ENCODE results near the gene TWIST2. TPM values are rescaled to one million over a fixed set of nuclear protein-coding genes. Genes with fewer than 3 reads are reported as not detected.

TWIST2 gene
- total RNA-seq, 1 donor from 2014 or later = not detected

DNA sequence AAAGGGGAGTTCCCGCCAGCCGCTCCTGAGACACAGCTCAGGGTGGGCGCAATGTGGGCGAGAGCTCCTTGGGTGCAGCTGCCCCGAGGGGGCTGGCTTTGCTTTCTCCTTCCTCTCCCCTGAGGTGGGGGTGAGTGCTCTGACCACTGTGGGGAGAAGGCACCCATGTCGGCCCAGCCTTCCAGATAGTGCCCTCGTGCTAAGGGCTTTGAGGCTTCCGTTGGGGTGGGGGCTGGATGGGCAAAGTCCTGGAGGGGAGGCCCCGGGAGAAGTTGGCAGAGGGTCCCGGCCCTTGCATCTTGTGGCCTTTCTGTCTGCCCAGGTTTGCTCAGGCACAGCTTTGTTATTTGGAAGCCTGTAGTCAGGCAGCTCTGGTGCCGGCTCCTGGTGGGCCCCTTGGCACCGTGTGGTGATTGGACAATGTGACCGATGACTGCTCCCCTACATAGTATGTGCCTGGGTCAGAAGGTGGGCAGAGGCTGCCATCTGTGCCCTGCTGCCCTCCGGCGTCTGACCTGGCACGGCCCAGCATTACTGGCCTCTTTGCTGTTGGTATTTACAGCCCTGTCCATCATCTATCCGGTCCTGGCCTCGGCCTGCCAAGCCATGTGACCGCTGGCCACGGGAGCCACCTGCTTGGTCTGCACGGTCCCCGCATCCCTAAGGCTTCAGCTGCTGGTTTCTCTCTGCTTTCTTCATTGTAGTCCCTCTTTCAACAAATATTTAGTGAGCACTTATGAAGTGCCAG is 50.8 kb downstream of the TWIST2 start:
- Mint-ChIP-seq H3K4me1 (no peaks in the 10 kb centered on the region), H3K4me3 (no peak overlapping the region), H3K9me3 (no peaks in the 10 kb centered on the region), H3K27ac (no peak overlapping the region), H3K36me3 (ENCODE audit: low read depth) (no peaks in the 10 kb centered on the region), H3K27me3 (no peaks in the 10 kb centered on the region)
- intact Hi-C loops (cut with micrococcal nuclease) = no loop called here
- no peak for DNase-seq

DNA sequence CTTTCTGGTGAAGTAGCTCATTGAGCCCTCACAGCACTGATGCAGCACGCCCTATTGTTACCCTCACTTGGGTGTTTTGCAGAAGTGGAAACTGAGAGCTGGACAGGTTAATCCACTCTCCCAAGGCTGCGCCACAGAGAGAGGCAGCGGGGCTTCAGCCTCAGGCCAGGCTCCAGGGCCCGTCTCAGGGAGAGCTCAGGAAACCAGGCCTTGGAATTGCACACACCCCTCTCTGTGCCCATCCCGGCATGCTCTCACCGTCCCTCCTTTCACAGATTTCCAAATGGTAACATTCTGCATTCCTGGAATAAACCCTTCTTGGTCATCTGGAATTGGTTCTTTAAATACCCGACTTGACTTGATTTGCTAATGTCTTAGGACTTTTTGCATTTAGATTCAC is 51.5 kb downstream of the TWIST2 start:
- Mint-ChIP-seq H3K4me3 (no peak overlapping the region), H3K9me3 (no peaks in the 10 kb centered on the region), H3K27ac (no peak overlapping the region), H3K4me1 (no peaks in the 10 kb centered on the region), H3K36me3 (ENCODE audit: low read depth) (no peaks in the 10 kb centered on the region), H3K27me3 (no peaks in the 10 kb centered on the region)
- intact Hi-C loops (cut with micrococcal nuclease) = no loop called here
- no peak for DNase-seq

DNA sequence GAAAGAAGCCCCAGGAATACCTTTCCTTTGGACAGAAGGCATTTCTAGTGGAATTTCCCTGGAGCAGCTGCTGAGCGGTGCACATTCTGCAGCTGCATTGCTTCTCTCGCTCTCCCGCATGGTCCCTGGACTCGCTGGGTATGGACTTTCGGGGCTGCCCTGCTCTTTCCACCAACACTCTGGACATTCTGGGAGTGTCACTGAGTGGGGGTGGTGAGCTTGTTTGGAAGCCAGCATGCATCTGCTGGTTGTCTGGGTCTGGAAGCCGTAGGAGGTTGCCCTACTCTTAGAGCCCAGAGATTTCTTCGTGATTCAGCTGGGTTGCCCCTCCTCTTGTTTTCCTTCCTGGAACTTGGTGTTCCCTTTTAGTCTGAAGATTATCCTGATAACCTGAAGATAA is 52.6 kb downstream of the TWIST2 start:
- intact Hi-C loops (cut with micrococcal nuclease) = no loop called here

DNA sequence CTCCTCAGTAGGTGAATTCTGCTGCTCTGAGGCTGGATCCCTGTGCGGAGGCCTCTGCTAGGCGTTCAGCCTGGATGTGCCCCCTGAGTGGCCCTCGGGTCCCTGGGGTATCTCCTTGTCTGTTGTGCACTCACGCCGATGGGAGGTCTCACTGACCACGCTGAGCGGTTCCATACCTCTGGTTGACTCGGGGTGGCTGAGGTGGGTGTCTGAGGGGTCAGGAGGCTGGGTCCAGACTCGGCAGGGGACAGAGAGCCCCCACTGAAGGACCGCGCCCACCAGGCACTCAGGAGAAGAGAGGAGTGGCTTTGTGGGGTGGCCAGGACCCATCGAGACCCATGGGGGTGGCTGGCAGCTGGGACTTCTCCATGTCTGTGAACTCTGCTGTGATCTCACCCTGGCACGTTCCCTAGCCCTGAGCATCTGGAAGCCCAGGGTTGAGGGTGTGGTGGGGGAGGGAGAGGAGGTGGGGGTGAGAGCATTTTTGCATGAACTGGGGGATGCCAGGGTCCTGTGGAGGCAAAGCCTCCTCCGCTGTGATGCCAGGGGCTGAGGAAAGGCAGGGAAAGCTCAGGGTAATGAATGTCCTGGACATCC is 53.7 kb downstream of the TWIST2 start:
- H3K4me3 Mint-ChIP-seq = no peak overlapping the region
- no peak for DNase-seq
- H3K27ac Mint-ChIP-seq = no peak overlapping the region
- intact Hi-C loops (cut with micrococcal nuclease) = no loop called here
- H3K9me3 Mint-ChIP-seq = peaks cover 4% of the 10 kb centered on the region
- H3K36me3 Mint-ChIP-seq (ENCODE audit: low read depth) = no peaks in the 10 kb centered on the region
- H3K27me3 Mint-ChIP-seq = no peaks in the 10 kb centered on the region
- H3K4me1 Mint-ChIP-seq = no peaks in the 10 kb centered on the region

More for the DNA sequence above, 52.6 kb downstream of the TWIST2 start:
- Mint-ChIP-seq H3K27me3 (no peaks in the 10 kb centered on the region), H3K36me3 (ENCODE audit: low read depth) (no peaks in the 10 kb centered on the region), H3K9me3 (no peaks in the 10 kb centered on the region), H3K4me3 (no peak overlapping the region), H3K4me1 (no peaks in the 10 kb centered on the region), H3K27ac (no peak overlapping the region)
- DNase-seq = no peak

DNA sequence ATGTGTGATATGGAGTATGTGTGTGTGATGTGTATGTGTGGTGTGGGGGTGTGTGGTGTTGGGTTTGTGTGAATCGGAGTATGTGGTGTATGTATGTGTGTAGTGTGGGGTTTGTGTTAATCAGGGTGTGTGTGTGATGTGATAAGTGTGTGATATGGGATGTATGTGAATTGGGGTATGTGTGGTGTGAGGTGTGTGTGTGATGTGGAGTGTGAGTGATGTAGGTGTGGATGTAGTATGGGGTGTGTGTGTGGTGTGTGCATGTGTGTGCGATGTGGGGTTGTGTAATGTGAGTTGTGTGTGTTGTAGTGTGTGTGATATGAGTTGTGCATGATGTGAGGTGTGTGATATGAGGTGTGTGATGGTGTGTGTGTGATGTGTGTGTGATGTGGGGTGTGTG is 54.4 kb downstream of the TWIST2 start:
- H3K27me3 Mint-ChIP-seq = no peaks in the 10 kb centered on the region
- no peaks in the 10 kb centered on the region for H3K4me1 Mint-ChIP-seq
- DNase-seq = no peak
- intact Hi-C loops (cut with micrococcal nuclease) = no loop called here
- H3K4me3 Mint-ChIP-seq = no peak overlapping the region
- no peak overlapping the region for H3K27ac Mint-ChIP-seq
- H3K9me3 Mint-ChIP-seq = peaks cover 4% of the 10 kb centered on the region
- no peaks in the 10 kb centered on the region for H3K36me3 Mint-ChIP-seq (ENCODE audit: low read depth)

DNA sequence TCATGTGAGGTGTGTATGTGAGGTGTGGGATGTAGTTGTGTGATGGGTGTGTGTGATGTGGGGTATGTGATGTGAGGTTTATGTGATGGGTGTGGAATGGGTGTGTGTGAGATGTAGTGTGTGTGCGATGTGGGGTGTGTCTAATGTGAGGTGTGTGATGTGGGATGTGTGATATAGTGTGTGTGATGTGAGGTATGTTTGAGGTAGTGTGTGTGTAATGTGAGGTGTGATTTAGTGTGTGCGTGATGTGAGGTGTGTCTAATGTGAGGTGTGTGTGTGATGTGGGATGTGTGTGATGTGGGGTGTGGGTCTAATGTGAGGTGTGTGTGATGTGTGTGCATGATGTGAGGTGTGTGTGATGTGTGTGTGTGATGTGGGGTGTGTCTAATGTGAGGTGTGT is 55.3 kb downstream of the TWIST2 start:
- Mint-ChIP-seq H3K36me3 (ENCODE audit: low read depth) (no peaks in the 10 kb centered on the region), H3K4me1 (no peaks in the 10 kb centered on the region), H3K9me3 (peaks cover 4% of the 10 kb centered on the region), H3K27me3 (no peaks in the 10 kb centered on the region), H3K27ac (no peak overlapping the region), H3K4me3 (no peak overlapping the region)
- intact Hi-C loops (cut with micrococcal nuclease) = no loop called here
- no peak for DNase-seq

DNA sequence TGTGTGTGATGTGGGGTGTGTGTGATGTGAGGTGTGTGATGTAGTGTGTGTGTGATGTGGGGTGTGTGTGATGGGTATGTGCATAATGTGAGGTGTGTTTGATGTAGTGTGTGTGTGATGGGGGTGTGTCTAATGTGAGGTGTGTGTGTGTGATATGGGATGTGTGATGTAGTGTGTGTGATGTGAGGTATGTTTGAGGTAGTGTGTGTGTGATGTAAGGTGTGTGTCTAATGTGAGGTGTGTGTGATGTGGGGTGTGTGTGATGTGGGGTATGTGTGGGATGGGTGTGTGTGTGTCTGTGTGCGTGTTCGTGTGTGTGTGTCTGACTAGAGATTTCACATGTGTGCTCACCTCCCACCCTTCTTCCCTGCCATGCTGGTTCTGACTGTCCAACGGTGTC is 56.3 kb downstream of the TWIST2 start:
- Mint-ChIP-seq H3K27ac (no peak overlapping the region), H3K36me3 (ENCODE audit: low read depth) (no peaks in the 10 kb centered on the region), H3K27me3 (no peaks in the 10 kb centered on the region), H3K9me3 (peaks cover 4% of the 10 kb centered on the region), H3K4me3 (no peak overlapping the region), H3K4me1 (no peaks in the 10 kb centered on the region)
- no peak for DNase-seq
- intact Hi-C loops (cut with micrococcal nuclease) = no loop called here

DNA sequence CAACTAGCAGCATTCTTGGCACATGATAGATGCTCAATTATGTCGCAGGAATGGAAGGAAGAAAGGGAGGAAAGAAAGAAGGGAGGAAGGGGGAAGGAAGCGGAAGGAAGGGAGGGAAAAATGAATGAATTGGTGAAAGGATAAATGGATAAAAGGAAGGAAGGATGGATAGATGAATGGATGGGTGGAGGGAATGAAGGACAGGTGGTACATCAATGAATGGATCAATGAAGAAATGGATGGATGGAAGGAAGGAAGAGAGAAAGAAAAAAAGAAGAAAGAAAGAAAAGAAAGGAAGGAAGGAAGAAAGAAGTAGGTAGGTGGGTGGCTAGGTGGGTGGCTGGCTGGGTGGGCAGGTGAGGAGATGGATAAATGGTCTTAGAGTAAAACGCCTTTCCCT is 56.8 kb downstream of the TWIST2 start:
- intact Hi-C loops (cut with micrococcal nuclease) = no loop called here
- no peaks in the 10 kb centered on the region for H3K27me3 Mint-ChIP-seq
- no peaks in the 10 kb centered on the region for H3K4me1 Mint-ChIP-seq
- H3K27ac Mint-ChIP-seq = no peak overlapping the region
- no peaks in the 10 kb centered on the region for H3K36me3 Mint-ChIP-seq (ENCODE audit: low read depth)
- no peak overlapping the region for H3K4me3 Mint-ChIP-seq
- DNase-seq = no peak
- peaks cover 4% of the 10 kb centered on the region for H3K9me3 Mint-ChIP-seq

DNA sequence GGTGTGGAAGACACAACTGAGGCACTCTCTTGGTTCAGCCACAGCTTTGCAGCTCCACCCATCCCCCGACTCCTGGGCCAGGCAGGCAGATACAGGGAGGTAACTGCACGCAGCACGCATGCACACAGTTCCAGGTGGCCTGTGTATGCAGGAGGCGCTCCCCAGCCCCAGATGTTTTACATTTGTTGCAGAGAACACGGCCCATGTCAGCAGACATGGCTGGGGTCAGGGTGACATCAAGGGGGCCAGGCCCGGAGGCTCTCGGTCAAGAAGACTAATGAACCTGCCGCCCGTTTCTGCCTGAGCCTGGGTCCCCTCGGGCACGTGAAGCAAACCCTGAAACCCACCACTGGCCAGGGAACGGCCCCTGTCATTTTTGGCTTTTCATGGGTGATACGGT is 57.3 kb downstream of the TWIST2 start:
- peaks cover 4% of the 10 kb centered on the region for H3K9me3 Mint-ChIP-seq
- H3K4me3 Mint-ChIP-seq = no peak overlapping the region
- no peaks in the 10 kb centered on the region for H3K4me1 Mint-ChIP-seq
- DNase-seq = no peak
- intact Hi-C loops (cut with micrococcal nuclease) = no loop called here
- no peaks in the 10 kb centered on the region for H3K27me3 Mint-ChIP-seq
- no peaks in the 10 kb centered on the region for H3K36me3 Mint-ChIP-seq (ENCODE audit: low read depth)
- no peak overlapping the region for H3K27ac Mint-ChIP-seq

DNA sequence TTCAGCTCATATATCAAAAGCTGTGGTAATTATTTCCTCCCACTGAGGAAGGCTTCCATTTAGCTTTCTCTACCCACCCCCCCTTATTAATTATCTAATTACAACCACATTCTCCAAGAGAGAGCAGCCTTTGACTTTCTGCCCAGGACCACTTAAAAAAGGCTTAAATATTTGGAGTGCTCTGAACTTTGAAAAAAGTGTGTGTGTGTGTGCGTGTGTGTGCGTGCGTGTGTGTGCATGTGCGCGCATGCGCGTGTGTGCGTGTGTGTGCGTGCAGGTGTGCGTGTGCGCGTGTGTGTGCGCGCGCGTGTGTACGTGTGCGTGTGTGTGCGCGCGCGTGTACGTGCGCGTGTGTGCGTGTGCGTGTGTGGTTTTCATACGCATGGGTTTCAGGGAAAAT is 57.8 kb downstream of the TWIST2 start:
- H3K27me3 Mint-ChIP-seq = no peaks in the 10 kb centered on the region
- DNase-seq = no peak
- H3K4me3 Mint-ChIP-seq = no peak overlapping the region
- peaks cover 4% of the 10 kb centered on the region for H3K9me3 Mint-ChIP-seq
- H3K4me1 Mint-ChIP-seq = no peaks in the 10 kb centered on the region
- H3K27ac Mint-ChIP-seq = no peak overlapping the region
- intact Hi-C loops (cut with micrococcal nuclease) = no loop called here
- H3K36me3 Mint-ChIP-seq (ENCODE audit: low read depth) = no peaks in the 10 kb centered on the region

DNA sequence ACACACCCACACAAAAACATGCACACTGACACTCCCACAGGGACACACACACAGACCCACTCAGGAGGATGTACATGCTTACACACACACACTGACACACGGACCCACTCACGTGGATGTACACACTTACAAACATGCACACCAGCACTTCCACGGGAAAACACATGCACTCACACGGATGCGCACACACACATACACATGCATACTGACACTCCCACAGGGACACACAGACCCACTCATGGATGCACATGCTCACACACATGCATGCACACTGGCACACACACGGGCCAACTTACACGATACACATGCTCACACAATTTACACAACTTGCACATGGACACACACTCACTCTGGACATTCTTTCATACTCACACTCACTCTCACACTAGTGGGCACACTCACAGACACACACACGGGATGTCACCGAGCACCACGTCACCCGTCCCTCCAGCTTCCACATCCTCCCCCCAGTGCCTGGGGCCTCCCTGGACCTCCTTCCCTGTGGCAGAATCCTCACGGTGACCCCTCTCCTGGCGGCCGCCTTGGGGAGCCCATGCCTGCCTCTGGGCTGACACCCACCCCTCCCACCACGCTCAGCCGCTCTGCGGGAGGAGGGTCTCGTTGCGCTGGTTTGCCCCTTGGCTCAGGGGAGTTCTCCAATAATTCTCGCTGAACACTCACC is 58.5 kb downstream of the TWIST2 start:
- Mint-ChIP-seq H3K4me1 (no peaks in the 10 kb centered on the region), H3K27me3 (no peaks in the 10 kb centered on the region), H3K9me3 (peaks cover 4% of the 10 kb centered on the region), H3K4me3 (no peak overlapping the region), H3K36me3 (ENCODE audit: low read depth) (no peaks in the 10 kb centered on the region), H3K27ac (no peak overlapping the region)
- intact Hi-C loops (cut with micrococcal nuclease) = no loop called here
- no peak for DNase-seq

DNA sequence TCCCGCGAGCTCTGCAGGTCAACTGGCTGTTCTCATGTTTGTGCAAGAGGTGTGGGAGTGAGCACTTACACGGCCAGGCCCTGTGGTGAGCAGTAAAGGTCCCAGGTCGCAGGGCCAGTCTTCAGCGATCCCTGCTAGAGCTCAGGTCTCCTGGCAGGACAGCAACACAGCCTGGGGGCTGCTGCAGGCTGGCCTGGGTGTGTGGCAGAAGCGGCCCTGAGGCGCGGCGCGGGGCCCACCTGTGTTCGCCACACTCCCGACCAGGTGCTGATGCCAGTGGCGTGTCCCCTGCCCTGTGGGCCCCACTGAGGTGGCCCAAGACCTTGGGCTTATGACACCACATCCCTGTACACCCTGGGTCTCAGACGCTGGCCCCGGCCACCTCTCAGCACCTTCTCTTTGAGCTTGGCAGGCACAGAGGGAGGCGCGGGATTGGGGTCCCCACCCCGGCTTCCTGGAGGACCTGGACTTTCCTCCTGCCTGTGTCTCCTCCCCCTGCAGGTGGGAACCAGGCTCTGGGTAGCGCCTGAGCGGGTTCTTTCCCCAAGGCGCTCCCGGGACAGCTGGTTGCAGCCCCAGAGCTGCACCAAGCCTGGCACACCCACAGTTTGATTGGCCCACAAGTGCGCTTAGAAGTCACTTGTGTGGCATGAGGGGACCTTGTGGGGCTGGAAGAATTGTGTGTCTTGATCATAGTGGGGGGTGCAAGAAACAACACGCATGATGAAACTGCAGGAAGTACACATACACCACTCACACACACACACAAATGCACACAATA is 59.2 kb downstream of the TWIST2 start:
- intact Hi-C loops (cut with micrococcal nuclease) = no loop called here
- H3K4me3 Mint-ChIP-seq = no peak overlapping the region
- H3K9me3 Mint-ChIP-seq = peaks cover 4% of the 10 kb centered on the region
- H3K27me3 Mint-ChIP-seq = no peaks in the 10 kb centered on the region
- no peaks in the 10 kb centered on the region for H3K36me3 Mint-ChIP-seq (ENCODE audit: low read depth)
- no peak for DNase-seq
- H3K4me1 Mint-ChIP-seq = no peaks in the 10 kb centered on the region
- H3K27ac Mint-ChIP-seq = no peak overlapping the region

DNA sequence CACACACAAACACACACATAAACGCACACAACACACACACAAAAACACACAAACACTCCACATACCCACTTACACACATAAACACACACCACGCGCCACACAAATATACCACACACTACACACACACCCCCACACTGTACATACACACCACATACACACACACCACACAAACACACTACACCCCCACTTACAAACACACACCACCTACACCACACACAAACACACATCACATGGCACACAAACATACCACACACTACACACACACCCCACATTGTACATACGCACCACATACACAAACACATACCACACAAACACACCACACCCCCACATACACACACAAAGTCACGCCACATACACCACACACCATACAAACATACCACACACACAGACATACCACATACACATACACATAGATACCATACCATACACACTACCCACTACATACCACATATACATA is 59.9 kb downstream of the TWIST2 start:
- no peak overlapping the region for H3K27ac Mint-ChIP-seq
- H3K27me3 Mint-ChIP-seq = no peaks in the 10 kb centered on the region
- no peaks in the 10 kb centered on the region for H3K36me3 Mint-ChIP-seq (ENCODE audit: low read depth)
- no peak overlapping the region for H3K4me3 Mint-ChIP-seq
- intact Hi-C loops (cut with micrococcal nuclease) = no loop called here
- no peak for DNase-seq
- peaks cover 4% of the 10 kb centered on the region for H3K9me3 Mint-ChIP-seq
- no peaks in the 10 kb centered on the region for H3K4me1 Mint-ChIP-seq

Measured in activated CD4-positive, alpha-beta T cell treated with anti-CD3 and anti-CD28 coated beads, Interleukin-2, amount 10 ng/mL, durations not matched to agents 24 days and 14 days (primary cell).